ENCODE data around the gene IYD.

DNA sequence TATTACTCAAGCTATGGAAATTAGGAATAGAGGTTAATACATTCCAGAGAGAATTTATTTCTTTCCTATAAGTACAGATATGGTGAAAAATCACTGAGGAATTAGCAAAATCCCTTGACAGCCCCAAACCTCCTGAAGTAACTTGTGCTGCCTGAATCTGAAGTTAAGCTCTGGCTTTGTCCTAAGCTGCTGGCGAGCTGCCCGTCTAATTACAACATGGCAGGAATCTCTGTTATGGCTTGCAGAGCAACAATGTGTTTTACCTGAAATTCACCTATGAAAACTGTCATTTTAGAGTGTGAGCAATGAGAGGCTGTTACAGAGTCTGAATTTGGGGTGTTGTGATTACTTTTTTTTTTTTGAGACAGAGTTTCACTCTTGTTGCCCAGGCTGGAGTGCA is 22.5 kb upstream of the IYD start:
- no peak for TF ChIP-seq POLR2AphosphoS5 (IDR thresholded peaks at IDR 0.05; ENCODE audit: borderline replicate concordance, low read depth, low read length)
- TF ChIP-seq EZH2 (IDR thresholded peaks at IDR 0.05): no peak

All from SK-N-MC (cell line).